GM12873 (cell line): Measurements from ENCODE around the gene RCE1.

ENCODE experiments used
- CTCF ChIP-seq: IDR thresholded peaks from 2 replicates; pipeline ENCODE4 v1.5.1; 2012; ENCODE audit warnings: low read depth, mild to moderate bottlenecking, moderate library complexity, low read length, control low read depth; ENCODE audit not compliant: insufficient read depth; ENCODE audit errors: missing control alignments

The RCE1 gene

GRCh38 chr11:66842896-66843775 lies at the start of gene RCE1:
Gene RCE1, plus strand, starts transcription at chr11:66843441. Its CDS starts 15 bp downstream, at chr11:66843456.
- no peak for TF ChIP-seq CTCF

GRCh38 chr11:66800720-66801428 lies 42.4 kb upstream of the RCE1 start:
- no peak for TF ChIP-seq CTCF

GRCh38 chr11:66809592-66809991 lies 33.6 kb upstream of the RCE1 start:
- no peak for TF ChIP-seq CTCF

GRCh38 chr11:66810576-66811185 lies 32.6 kb upstream of the RCE1 start:
- TF ChIP-seq CTCF, result no peak

GRCh38 chr11:66814678-66815077 lies 28.6 kb upstream of the RCE1 start:
- no peak for TF ChIP-seq CTCF

GRCh38 chr11:66815646-66816045 lies 27.6 kb upstream of the RCE1 start:
- no peak for TF ChIP-seq CTCF
